HuH-7.5 (cell line): Measurements from ENCODE around the gene SLC25A44.

Source experiments
- DNase-seq: peaks from one replicate; pipeline ENCODE4 v3.0.0; 2011; ENCODE audit warnings: low spot score

Gene SLC25A44

DNA sequence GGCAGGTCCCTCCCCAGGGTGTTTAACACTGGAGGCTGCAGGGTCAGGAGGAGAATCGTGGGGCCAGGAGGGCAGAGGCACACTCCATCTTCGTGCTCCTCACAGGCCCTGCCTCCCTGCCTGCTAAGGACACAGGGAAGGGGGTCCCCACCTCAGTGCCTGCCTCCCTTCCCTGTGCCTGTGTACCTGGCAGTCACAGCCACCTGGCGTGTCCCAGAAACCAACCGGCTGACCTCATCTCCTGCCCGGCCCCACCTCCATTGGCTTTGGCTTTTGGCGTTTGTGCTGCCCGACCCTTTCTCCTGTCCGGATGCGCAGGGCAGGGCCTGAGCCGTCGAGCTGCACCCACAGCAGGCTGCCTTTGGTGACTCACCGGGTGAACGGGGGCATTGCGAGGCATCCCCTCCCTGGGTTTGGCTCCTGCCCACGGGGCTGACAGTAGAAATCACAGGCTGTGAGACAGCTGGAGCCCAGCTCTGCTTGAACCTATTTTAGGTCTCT is 47.5 kb downstream of the SLC25A44 start:
- DNase-seq, result no peak

DNA sequence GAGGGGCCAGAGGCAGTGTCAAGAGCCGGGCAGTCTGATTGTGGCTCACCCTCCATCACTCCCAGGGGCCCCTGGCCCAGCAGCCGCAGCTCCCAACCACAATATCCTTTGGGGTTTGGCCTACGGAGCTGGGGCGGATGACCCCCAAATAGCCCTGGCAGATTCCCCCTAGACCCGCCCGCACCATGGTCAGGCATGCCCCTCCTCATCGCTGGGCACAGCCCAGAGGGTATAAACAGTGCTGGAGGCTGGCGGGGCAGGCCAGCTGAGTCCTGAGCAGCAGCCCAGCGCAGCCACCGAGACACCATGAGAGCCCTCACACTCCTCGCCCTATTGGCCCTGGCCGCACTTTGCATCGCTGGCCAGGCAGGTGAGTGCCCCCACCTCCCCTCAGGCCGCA is 48.0 kb downstream of the SLC25A44 start, which contains the start of gene BGLAP:
Gene BGLAP (plus strand): TSS at position 259 of the 400 bp plus-strand sequence. CDS start 48 bp downstream, at position 307.
- DNase-seq, result no peak

DNA sequence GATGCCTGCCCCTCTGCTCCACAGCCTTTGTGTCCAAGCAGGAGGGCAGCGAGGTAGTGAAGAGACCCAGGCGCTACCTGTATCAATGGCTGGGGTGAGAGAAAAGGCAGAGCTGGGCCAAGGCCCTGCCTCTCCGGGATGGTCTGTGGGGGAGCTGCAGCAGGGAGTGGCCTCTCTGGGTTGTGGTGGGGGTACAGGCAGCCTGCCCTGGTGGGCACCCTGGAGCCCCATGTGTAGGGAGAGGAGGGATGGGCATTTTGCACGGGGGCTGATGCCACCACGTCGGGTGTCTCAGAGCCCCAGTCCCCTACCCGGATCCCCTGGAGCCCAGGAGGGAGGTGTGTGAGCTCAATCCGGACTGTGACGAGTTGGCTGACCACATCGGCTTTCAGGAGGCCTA is 48.8 kb downstream of the SLC25A44 start:
- DNase-seq, result no peak

- no peak for DNase-seq
These were observed 50.2 kb downstream of the SLC25A44 start for GRCh38 chr1:156244126-156244525.

- DNase-seq, result no peak
These were observed 50.8 kb downstream of the SLC25A44 start for GRCh38 chr1:156244712-156245111.

DNA sequence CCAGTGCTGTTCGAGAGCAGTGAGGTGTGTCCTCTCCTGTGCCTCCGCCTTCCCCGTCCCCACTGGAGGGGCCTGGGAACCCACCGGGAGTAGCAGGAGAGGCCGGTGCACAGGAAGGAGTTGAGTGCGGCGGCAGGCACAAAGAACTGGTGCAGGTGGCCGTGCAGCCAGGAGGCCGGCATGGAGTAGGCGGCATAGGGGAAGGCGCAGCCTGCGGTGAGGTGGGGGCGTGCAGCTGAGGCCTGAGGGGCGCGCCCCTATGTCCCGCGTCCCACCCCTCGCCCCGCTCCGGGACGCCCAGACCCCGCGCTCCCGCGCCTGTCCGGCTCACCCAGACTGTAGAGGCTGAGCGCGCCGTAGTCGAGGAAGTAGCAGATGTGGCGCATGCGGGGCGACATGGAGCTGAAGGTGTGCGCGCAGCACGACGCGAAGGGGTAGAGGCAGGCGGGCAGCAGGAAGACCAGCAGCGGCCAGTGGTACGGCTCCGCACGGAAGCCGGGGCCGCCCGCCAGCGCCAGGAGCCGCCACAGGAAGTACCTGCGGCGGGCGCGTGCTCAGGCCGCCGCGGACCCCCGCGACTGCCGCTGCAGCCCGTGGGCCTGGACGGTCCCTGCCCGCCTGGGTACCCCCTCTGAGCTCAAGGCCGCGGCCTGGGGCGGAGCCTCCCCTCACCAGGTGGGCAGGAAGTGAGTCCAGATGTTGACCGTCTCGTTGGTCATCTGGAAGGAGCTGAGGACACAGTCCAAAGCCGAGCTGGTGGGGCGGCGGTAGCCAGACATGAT is 51.7 kb downstream of the SLC25A44 start:
- no peak for DNase-seq

GRCh38 chr1:156246241-156246780 is 52.4 kb downstream of the SLC25A44 start:
- no peak for DNase-seq

DNA sequence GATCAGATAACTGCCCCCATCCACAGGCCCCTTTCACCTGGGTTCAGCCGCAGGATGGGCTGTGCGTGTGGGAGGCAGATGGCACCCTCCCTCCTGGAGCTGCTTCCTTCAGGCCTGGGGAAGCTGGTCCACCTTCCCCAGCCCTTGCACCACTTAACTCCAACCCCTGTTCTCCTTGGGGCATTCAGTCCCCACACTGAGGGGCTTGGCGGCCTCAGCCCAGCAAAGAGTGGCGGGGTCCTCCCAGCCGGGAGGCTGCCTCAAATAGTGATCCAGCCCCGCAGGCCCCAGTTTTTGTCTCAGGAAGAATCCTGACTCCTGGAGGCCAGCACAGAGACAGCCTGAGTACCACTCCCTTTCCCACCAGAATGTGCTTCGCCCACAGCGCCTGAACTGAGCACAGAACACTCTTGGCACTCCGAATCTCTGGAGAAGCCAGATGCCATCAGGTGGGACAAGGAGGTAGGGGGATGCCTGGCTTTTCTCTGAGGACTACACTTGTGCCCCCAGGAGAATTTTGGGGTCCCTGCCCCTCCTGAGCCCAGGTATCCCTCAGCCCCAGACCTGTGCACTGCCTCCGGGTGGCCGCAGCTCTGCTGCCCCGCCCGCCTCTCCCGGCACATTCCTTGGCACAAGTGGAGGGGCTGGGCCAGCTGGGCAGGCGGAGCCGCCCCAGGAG is 53.0 kb downstream of the SLC25A44 start:
- no peak for DNase-seq

DNA sequence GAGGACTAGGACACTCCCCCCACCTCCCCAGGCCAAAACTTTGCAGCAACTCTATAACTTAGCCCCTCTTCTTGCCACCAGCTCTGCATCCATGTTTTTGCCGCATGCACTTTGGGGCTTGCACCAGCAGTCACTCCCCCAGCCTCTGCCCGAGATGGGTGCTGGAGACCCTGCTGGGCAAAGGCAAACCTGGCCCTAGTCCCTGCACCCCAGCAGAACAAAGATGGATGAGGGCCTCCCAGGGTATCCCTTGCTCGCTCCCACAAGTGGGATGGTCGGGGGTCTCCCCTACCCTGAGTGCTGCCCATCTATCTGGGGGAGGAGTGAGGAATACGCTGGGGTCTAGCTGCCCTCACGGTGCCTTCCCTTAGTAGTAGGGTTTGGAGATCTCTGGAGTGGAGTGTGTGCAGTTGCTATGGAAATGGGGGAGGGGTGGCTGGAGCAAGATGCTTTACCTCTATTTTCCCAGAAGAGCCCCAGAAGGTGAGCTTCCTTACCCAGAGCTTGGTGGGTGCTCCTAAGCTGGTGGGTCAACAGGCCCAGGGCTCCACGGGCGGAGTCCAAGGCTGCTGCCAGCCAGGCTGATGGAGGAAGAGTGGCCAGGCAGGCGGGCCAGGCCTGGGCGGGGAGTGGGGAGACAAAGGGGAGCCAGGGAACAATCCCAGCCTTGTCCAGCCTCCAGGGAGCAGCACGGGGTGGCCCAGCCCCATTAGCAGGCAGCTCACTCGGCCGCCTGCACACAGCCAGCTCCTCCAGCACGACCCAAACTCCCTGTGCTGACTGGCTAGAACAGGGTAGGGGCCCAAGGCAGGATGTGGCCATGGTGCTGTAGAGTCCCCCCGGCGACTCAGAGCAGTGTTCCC is 53.8 kb downstream of the SLC25A44 start, which contains the start of gene PAQR6:
Gene PAQR6 (minus strand): TSS at position 597 of the 863 bp plus-strand sequence. CDS start 1,325 bp downstream, outside the sequence.
- no peak for DNase-seq

GRCh38 chr1:156248323-156248683 is 54.4 kb downstream of the SLC25A44 start:
- no peak for DNase-seq

DNA sequence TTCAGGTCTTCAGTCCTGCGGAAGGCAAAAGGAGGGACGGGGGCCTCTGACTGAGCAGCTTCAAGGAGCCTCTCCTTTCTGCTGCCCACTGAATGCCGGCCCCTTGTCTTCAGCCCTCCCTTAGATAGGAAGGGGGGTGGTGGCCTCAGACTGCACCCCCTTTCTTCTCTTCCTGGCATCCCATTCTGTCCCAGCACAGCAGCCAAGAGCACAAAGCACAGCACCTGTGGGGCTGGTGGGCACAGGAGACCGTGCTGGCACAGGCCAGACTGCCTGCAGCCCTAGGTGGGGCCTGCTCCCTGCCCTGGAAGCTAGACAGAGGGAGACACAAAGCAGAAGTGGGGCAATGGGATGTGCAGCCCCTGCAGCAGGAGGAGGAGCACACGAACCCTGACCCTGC is 55.7 kb downstream of the SLC25A44 start:
- DNase-seq, result no peak

DNA sequence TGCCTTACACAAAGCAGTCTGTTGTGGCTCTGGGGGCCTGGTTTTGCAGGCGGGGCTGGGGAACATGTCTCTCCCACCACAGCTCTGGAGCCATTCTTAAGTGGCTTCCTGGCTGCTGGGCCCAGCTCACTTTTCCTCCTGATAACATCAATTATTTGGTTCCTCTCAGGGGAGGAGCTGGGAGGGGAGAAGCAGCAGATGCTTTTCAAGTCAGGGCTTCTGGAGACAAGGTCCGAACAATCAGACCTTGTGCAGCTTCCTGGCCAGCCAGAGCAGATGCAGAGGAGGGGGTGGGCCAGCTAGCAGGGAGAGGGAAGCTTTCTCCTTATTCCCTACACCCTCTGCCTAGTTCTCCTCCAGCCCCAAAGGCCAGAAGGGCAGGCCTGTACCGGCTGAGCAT is 57.6 kb downstream of the SLC25A44 start:
- DNase-seq, result no peak

DNA sequence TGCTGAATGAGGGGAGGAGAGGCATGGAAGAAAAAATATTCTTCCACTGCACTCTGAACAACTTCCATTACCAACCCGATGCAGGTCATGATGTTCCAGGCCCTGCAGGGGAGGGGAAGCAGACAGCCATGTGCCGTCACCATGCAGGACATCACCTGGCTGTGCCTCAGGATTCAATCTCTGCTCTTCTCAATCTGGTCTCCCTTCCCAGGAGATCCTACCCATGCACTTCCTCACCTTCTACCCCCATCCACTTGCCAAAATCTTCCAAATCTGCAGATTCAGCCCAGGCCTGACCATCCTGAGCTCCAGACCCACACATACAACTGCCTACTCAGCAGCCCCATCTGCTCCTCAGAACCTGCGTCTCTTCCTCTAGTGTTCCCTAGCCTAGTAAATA is 59.7 kb downstream of the SLC25A44 start:
- no peak for DNase-seq

- no peak for DNase-seq
These were observed 63.8 kb downstream of the SLC25A44 start for GRCh38 chr1:156257711-156258110.

- DNase-seq, result no peak
These were observed 65.0 kb downstream of the SLC25A44 start for GRCh38 chr1:156258859-156259258.

GRCh38 chr1:156259805-156260204 is 65.9 kb downstream of the SLC25A44 start:
- DNase-seq, result no peak

DNA sequence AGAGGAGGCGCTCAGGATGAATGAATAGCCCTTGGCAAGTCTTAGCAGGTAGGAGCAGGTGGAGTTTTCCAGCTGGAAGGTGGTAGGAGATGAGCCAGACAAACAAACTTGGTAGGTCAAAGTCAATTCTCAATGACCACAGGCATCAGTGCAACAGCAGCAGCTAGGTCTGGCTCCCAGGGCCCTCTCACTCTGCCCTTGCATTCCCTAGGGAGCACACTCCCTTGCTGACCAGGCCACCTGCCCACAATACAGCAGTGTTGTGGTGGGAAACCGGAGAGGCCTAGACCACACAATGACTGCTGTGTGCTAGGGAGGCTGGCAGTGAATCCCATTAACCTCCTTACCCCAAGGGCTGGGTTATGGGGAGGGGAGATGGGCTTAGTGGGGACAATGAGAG is 67.0 kb downstream of the SLC25A44 start:
- DNase-seq, result no peak
